Activated CD4-positive, alpha-beta T cell treated with anti-CD3 and anti-CD28 coated beads, Interleukin-2, amount 50 U/mL, for 16 hours (primary cell): ENCODE measurements around the gene ARL6IP4.
"Not testable (repeated sequence)": the region's sequence is repeated elsewhere in the genome, so short reads cannot be mapped to it uniquely, and the experiment has no call there.

Experiments used
- DNase-seq: peaks from one replicate; pipeline ENCODE4 v3.0.0-alpha.2; 2020

ARL6IP4 gene

GRCh38 chr12:123013185-123014095, 33.0 kb downstream of the ARL6IP4 start:
- no peak for DNase-seq

- DNase-seq: not testable (repeated sequence)
These were observed 34.0 kb downstream of the ARL6IP4 start for GRCh38 chr12:123014473-123014872.

- DNase-seq: no peak
These were observed 37.3 kb downstream of the ARL6IP4 start for GRCh38 chr12:123017753-123018152.

- no peak for DNase-seq
These were observed 39.3 kb downstream of the ARL6IP4 start for GRCh38 chr12:123019841-123020138.

DNA sequence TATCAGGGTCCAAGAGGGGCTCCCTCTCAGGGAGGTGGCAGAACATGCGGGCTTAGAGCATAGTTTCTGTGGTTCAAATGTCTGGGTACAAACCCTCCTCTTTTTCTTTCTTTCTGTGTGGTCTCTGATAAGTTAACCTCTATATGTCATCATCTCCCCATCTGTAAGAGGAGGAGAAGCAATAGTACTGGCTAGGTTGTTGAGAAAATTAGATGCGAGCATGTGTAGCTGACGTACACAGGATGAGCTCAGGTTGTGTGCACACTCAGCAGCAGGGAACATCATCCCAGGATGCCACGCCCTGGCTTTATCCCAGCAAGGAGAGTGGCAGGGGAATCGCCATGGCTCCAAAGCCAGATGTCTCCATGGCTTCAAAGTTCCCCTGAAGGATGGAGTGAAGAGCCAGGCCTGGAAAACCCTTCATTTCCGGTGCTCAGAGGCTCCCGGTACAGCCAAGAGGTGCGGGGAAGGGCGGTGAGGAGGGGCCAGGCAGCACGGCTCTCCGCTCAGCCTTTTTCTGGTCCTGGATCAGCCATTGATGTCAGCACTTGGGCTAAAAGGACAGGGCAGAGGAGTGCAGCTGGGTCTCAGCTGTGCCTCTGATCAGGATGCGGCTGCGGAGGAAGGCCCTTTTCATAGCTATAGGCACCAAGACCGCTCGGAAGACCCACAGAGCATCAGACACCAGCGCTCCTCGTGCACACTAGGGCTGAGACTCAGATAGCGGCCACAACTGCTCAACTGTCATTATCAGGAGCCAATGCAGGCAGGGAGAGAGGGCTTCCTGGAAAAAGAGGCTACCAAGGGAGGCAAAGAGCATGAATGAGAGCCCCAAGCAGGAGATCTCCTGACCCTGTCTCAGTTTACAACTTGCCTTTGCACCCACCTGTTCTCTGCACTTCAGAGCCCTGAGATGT, 41.5 kb downstream of the ARL6IP4 start:
- no peak for DNase-seq

GRCh38 chr12:123022846-123023245, 42.4 kb downstream of the ARL6IP4 start:
- no peak for DNase-seq

DNA sequence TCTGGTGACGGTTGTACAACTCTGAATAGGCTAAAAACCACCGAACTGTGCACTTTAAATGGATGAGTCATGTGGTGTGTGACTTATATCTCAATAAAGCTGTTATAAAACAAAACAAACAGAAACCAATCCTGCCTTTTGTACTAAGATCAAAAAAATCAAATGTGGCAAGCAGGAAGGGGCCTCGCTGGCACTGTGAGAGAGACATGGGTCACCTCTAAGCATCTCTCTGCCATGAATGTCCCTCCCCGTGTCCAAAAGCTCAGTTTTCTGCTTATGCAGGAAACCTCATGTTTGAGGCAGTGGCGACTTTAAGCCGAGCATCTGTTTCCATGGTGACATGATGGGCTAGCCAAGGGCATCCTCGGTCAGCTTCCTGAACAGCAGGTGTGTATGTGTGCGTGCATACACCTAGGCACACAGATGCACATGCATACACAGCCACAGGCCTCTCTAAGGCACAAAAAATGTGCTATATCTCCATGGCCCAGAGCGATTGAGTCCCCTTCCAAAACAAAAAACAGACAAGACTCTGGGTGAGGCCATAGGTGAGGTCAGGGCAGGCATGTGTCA, 44.4 kb downstream of the ARL6IP4 start:
- peak; percentile 74 for DNase-seq

DNA sequence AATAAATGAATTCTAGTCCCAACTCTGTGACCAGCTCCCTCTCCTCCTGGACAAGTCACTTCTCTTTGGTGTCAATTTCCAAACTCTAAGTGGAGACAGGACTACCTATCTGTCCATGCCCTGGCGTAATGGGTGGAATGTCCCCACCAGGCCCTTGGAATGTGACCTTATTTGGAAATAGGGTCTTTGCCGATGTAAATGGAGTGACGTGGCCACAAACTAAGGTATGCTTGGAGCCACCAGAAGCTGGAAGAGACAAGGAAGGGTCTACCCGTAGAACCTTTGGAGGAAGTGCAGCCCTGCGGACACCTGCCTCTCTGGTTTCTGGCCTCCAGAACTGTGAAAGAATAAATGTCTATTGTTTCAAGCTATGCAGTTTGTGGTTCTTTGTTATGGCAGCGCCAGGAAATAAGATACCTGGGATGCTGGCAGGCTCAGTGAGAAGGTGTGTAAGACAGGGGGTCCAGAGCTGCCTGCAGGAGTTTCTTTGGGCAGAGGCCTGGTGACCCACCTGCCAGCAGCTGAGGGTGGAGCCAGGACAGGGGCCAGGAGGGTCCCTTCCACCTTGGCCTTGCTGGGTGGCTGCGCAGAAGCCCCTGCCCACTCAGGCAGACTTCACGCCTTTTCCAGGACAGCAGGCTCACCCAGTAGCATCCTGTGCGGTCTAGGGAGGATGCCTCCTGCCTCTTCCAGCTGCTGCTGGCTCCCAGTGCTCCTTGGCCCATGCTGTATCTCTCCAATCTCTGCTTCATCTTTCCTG, 45.8 kb downstream of the ARL6IP4 start:
- DNase-seq: no peak

DNA sequence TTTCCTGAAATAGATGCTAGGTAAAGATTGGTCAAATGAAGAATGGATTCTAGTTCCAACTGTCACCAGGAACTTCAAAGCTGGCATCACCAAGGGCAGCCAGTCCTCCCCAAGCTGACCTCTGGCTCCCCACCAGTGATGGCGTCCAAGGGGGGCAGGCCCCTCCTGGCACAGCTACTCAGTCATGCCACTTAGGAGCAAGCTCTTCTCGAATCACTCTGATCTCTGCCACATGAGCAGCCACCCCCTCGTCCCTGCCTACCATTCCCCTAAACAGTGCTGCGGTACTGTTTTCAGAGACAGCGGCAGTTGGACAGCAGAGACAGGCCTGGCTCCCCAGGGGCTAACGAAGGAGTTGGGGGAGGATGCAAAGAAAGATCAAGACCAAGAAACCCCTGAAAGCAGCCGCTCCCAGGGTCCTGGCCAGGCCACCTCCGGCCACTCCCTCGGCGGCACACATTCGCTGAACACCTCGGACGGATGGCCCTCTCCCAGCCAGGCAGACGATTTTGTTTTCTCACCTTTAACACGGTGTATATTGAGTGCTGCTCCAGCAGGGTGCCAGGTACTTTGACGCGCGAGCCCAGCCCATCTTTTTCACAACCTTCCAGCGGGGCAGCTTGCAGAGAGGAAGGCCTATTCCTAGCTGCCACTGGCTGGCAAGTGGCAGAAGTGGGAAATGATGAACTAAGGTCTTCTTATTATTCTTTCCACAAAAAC, 47.4 kb downstream of the ARL6IP4 start:
- no peak for DNase-seq

GRCh38 chr12:123028475-123028874, 48.0 kb downstream of the ARL6IP4 start:
- no peak for DNase-seq

DNA sequence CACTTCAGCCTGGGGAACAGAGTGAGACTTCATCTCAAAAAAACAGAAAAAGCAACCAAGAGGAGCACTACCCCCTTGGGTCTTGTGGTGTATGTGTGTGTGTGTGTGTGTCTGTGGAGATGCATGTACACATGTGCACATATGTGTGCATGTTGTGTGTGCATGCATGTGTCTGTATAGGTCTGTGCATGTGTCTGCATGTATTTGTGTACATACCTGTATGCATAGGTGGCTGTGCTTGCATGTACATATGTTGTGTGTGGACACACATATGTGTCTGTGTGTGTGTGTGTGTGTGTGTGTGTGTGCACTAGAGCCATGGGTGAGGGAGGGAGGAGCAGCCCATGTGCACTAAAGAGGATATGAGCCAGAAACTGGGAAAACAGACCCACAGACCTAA, 49.1 kb downstream of the ARL6IP4 start:
- DNase-seq: no peak

- DNase-seq: no peak
These were observed 50.2 kb downstream of the ARL6IP4 start for GRCh38 chr12:123030686-123031085.

DNA sequence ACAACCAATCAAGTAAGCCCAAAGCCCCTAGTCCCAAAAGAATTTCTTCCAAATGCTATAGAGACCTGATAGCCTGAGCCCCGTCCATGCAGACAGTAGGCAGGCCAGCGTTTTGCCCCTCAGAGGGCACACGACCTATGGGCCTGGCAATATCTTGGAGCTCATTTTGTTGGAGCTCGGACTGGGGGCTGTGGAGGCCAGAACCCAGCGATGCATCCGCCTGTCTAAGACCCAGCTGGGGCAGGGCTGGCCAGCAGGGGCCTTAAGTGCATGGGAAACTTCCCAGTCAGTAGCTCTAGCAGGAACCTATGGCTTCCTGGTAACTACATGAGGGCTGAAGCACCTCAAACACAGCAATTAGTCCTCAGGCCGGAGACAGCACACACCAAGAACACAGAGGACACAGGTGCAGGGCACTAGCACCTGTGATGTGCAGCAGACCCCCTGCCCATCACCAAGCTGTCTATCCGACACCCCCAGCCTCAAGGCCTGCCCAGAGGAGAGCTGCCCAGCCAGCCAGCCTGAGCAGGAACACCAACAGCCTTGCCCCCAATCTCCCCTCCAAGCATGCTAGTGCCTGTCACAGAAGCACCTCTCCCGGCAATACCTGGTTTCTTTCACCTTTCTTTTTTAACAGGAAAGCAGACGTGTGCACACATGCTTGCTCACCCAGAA, 50.8 kb downstream of the ARL6IP4 start:
- DNase-seq: no peak
